Measurements from ENCODE around the gene ZNF878. TPM values are rescaled to one million over a fixed set of nuclear protein-coding genes. Genes with fewer than 3 reads are reported as not detected.

Gene ZNF878
- polyA plus RNA-seq, 4 donors = 0.15 to 0.50 TPM; not detected in 2

DNA sequence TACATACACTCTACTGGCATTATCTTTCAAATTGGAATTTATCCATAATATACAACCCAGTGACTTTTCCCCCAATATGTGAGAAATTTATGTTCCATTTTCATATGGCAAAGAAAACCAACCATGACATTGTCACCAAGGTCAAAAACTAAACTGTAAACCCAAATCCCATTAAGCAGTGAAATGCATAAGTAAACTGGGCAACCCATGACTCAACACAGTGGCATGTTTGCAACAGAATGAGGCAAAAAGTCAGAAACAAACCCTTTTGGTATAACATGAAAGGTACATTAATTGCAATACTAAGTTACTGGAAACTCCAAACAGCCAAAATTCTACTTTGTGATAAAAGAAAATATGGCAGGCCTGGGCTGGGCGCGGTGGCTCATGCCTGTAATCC, 4.9 kb downstream of the ZNF878 start:
- DNase-seq (no peak), FAIRE-seq (no peak)
- H3K4me1 ChIP-seq (ENCODE audit: control insufficient read depth in 3 of 3, insufficient read depth in 2 of 3, low read depth in 1 of 3, low read length in 2 of 3) = peaks cover 0 to 6% (median 0%) of the 10 kb centered on the region in 3 donors
- no peaks in the 10 kb centered on the region for H3K36me3 ChIP-seq (ENCODE audit: control insufficient read depth in 3 of 3, insufficient read depth in 2 of 3, low read depth in 1 of 3, low read length in 3 of 3)
- 96 to 100% (median 99%) methylated on average over 2 of the region's 2 CpGs for WGBS, 3 donors
- peaks cover 0 to 37% of the 10 kb centered on the region in 2 donors for H3K9me3 ChIP-seq (ENCODE audit: control insufficient read depth in 2 of 2, insufficient read depth in 1 of 2, low read depth in 1 of 2, low read length in 1 of 2)
- H3K4me3 ChIP-seq (ENCODE audit: low read depth in 1 of 3, low read length in 3 of 3) = no peak overlapping the region
- no peak overlapping the region for H3K27ac ChIP-seq (ENCODE audit: low read depth in 1 of 3, low read length in 2 of 3)
- no peaks in the 10 kb centered on the region for H3K27me3 ChIP-seq (ENCODE audit: control insufficient read depth in 3 of 3, insufficient read depth in 3 of 3, low read length in 3 of 3)

DNA sequence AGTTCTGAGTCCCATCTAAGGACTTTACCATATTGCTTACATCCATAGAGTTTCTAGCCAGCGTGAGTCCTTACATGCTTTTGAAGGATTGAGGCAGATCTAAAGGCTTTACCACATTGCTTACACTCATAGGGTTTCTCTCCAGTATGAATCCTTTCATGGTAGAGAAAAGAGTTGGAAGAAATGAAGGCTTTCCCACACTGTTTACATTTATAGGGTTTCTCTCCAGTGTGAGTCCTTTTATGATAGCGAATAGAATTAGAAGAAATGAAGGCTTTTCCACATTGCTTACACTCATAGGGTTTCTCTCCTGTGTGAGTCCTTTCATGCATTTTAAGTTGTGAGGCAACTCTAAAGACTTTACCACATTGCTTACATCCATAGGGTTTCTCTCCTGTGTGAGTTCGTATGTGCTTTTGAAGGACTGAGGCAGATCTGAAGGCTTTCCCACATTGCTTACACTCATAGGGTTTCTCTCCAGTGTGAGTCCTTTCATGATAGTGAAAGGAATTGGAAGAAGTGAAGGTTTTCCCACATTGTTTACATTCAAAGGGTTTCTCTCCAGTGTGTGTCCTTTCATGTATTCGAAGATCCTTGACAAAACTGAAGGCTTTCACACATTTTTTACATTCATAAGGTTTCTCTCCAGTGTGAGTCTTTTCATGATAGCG, 8.9 kb downstream of the ZNF878 start:
- no peaks in the 10 kb centered on the region for H3K4me1 ChIP-seq (ENCODE audit: control insufficient read depth in 3 of 3, insufficient read depth in 2 of 3, low read depth in 1 of 3, low read length in 2 of 3)
- H3K9me3 ChIP-seq (ENCODE audit: control insufficient read depth in 2 of 2, insufficient read depth in 1 of 2, low read depth in 1 of 2, low read length in 1 of 2) = peaks cover 0 to 52% of the 10 kb centered on the region in 2 donors
- DNase-seq (no peak), FAIRE-seq (no peak)
- no peaks in the 10 kb centered on the region for H3K27me3 ChIP-seq (ENCODE audit: control insufficient read depth in 3 of 3, insufficient read depth in 3 of 3, low read length in 3 of 3)
- H3K36me3 ChIP-seq (ENCODE audit: control insufficient read depth in 3 of 3, insufficient read depth in 2 of 3, low read depth in 1 of 3, low read length in 3 of 3) = no peaks in the 10 kb centered on the region
- WGBS, 3 donors = 94 to 95% (median 95%) methylated on average over 5 of the region's 5 CpGs
- H3K27ac ChIP-seq (ENCODE audit: low read depth in 1 of 3, low read length in 2 of 3) = no peak overlapping the region
- H3K4me3 ChIP-seq (ENCODE audit: low read depth in 1 of 3, low read length in 3 of 3) = no peak overlapping the region

DNA sequence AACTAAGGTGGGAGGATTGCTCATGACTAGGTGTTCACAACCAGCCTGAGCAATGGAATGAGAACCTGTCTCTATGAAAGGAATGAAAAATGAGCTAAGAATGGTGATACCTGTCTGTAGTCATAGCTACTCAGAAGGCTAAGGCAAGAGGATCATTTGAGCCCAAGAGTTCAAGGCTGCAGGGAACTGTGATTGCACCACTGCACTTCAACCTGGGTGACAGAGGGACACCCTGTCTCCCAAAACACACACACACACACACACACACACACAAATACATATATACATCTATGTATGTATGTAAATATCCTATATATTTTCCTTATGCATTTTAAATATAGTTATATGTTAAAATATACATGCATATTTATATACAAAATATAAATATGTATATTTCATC, 9.9 kb downstream of the ZNF878 start:
- Histone ChIP-seq H3K27me3 (ENCODE audit: control insufficient read depth in 3 of 3, insufficient read depth in 3 of 3, low read length in 3 of 3) (no peaks in the 10 kb centered on the region), H3K9me3 (ENCODE audit: control insufficient read depth in 2 of 2, insufficient read depth in 1 of 2, low read depth in 1 of 2, low read length in 1 of 2) (peaks cover 0 to 52% of the 10 kb centered on the region in 2 donors), H3K4me3 (ENCODE audit: low read depth in 1 of 3, low read length in 3 of 3) (no peak overlapping the region), H3K36me3 (ENCODE audit: control insufficient read depth in 3 of 3, insufficient read depth in 2 of 3, low read depth in 1 of 3, low read length in 3 of 3) (no peaks in the 10 kb centered on the region), H3K27ac (ENCODE audit: low read depth in 1 of 3, low read length in 2 of 3) (no peak overlapping the region), H3K4me1 (ENCODE audit: control insufficient read depth in 3 of 3, insufficient read depth in 2 of 3, low read depth in 1 of 3, low read length in 2 of 3) (no peaks in the 10 kb centered on the region)
- FAIRE-seq (no peak), DNase-seq (no peak)

DNA sequence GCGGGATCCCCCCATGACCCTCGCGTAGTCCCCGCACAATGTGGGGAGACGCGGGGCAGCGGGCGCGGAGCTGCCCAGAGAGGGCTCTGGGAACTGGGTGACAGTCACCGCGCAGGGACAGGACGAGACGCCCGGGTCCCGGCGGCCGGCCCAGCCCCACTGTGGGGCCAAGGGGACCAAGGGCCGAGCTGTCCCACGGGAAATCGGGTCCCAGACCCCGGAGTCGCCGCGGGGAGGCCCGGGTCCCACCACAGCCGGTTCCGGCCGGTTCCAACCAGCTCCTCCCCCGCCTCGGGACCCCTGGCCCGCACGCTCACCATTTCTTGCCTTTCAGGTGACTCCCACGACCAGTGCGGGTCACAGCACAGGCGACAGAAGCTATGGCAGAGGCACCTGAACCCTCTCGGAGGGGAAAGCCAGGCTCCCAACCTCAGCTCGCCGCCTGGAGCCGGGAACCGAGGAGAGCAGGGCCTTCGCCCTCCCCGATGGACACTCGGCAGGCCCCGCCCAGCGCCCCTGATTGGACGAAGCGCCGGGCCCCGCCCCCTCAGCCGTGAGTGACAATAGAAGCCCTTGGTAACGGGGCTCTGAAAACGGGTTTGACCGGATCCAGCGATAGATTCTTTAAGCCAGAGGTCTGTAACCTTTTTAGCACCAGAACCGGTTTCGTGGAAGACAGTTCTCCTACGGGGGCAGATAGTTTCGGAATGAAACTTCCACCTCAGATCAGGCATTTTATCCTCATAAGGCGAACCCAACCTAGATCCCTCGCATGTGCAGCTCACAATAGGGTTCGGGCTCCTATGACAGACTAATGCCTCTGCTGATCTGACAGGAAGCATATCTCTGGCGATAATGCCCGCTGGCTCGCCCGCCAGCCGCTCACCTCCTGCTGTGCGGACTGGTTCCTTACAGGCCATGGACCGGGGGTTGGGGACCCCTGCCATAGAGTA, 17.3 kb downstream of the ZNF878 start, which contains the start of gene ZNF433:
ZNF433 (minus strand) TSS at position 460 of the 953 bp plus-strand sequence; CDS start at position 320, 140 bp downstream.
- 1 to 3% (median 2%) methylated on average over 67 to 68 of the region's 68 CpGs for WGBS, 3 donors
- DNase-seq = peak; percentile 89 to 97
- Histone ChIP-seq H3K9me3 (ENCODE audit: control insufficient read depth in 2 of 2, insufficient read depth in 1 of 2, low read depth in 1 of 2, low read length in 1 of 2) (peaks cover 0 to 11% of the 10 kb centered on the region in 2 donors), H3K27ac (ENCODE audit: low read depth in 1 of 3, low read length in 2 of 3) (peak within 1 kb of the TSS; percentile 22 to 89 (median 76)), H3K27me3 (ENCODE audit: control insufficient read depth in 3 of 3, insufficient read depth in 3 of 3, low read length in 3 of 3) (no peaks in the 10 kb centered on the region), H3K4me3 (ENCODE audit: low read depth in 1 of 3, low read length in 3 of 3) (peak within 1 kb of the TSS; percentile 58 to 92 (median 62)), H3K4me1 (ENCODE audit: control insufficient read depth in 3 of 3, insufficient read depth in 2 of 3, low read depth in 1 of 3, low read length in 2 of 3) (peaks cover 2 to 7% (median 5%) of the 10 kb centered on the region in 3 donors), H3K36me3 (ENCODE audit: control insufficient read depth in 3 of 3, insufficient read depth in 2 of 3, low read depth in 1 of 3, low read length in 3 of 3) (peaks cover 0 to 4% (median 0%) of the 10 kb centered on the region in 3 donors)
- no peak for FAIRE-seq

DNA sequence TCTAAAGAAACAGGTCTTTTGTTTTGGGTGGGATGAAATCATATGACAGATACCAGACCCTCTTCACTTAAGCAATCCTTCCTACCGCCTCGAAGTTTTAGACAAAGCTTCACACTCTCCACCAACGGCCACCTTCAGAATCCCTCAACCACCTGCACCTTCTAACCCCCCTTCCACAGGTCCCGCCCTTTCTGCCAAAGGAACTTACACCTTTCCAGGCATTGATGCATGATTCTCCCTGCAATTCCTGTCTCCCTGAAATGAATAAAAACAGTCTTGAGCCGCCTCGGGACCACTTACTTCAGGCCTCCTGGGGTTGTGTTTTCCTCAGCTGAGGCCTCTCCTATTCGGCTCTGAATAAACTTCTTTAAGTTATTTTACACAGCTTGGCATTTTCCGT, 18.1 kb downstream of the ZNF878 start:
- DNase-seq = peak in 1 of 2 donors; percentile 34
- WGBS, 3 donors = 47 to 61% (median 60%) methylated on average over 8 of the region's 8 CpGs
- H3K36me3 ChIP-seq (ENCODE audit: control insufficient read depth in 3 of 3, insufficient read depth in 2 of 3, low read depth in 1 of 3, low read length in 3 of 3) = peaks cover 0 to 5% (median 0%) of the 10 kb centered on the region in 3 donors
- H3K9me3 ChIP-seq (ENCODE audit: control insufficient read depth in 2 of 2, insufficient read depth in 1 of 2, low read depth in 1 of 2, low read length in 1 of 2) = peaks cover 0 to 18% of the 10 kb centered on the region in 2 donors
- no peak for FAIRE-seq
- H3K27me3 ChIP-seq (ENCODE audit: control insufficient read depth in 3 of 3, insufficient read depth in 3 of 3, low read length in 3 of 3) = no peaks in the 10 kb centered on the region
- peak overlapping the region in 2 of 3 donors; percentile 31 to 89 for H3K27ac ChIP-seq (ENCODE audit: low read depth in 1 of 3, low read length in 2 of 3)
- peaks cover 2 to 7% (median 5%) of the 10 kb centered on the region in 3 donors for H3K4me1 ChIP-seq (ENCODE audit: control insufficient read depth in 3 of 3, insufficient read depth in 2 of 3, low read depth in 1 of 3, low read length in 2 of 3)
- H3K4me3 ChIP-seq (ENCODE audit: low read depth in 1 of 3, low read length in 3 of 3) = peak overlapping the region in 2 of 3 donors; percentile 58 to 92

DNA sequence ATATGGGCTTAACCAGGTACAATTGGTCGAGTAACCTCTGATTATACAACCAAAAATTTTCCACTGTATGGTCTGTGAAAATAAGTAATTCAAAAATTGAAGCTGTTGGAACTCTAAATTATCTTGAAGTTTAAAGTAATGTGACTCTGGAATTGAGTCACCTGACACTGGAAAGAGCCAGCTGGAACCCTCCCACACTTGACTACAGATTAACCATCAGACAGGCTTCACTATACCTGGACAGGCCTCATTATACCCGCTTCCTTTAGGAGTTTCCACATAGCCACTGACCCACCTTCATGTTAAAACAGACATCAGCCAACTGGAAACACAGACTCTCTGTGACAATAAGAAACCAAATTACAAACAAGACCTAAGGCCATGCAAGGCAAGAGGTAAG, 18.6 kb downstream of the ZNF878 start:
- peaks cover 0 to 21% of the 10 kb centered on the region in 2 donors for H3K9me3 ChIP-seq (ENCODE audit: control insufficient read depth in 2 of 2, insufficient read depth in 1 of 2, low read depth in 1 of 2, low read length in 1 of 2)
- peak overlapping the region in 1 of 3 donors; percentile 92 for H3K4me3 ChIP-seq (ENCODE audit: low read depth in 1 of 3, low read length in 3 of 3)
- H3K27me3 ChIP-seq (ENCODE audit: control insufficient read depth in 3 of 3, insufficient read depth in 3 of 3, low read length in 3 of 3) = no peaks in the 10 kb centered on the region
- H3K27ac ChIP-seq (ENCODE audit: low read depth in 1 of 3, low read length in 2 of 3) = peak overlapping the region in 1 of 3 donors; percentile 89
- WGBS, 3 donors = 76 to 85% (median 85%) methylated on average over 2 of the region's 2 CpGs
- H3K36me3 ChIP-seq (ENCODE audit: control insufficient read depth in 3 of 3, insufficient read depth in 2 of 3, low read depth in 1 of 3, low read length in 3 of 3) = peaks cover 0 to 6% (median 0%) of the 10 kb centered on the region in 3 donors
- DNase-seq (peak in 1 of 2 donors; percentile 48), FAIRE-seq (no peak)
- H3K4me1 ChIP-seq (ENCODE audit: control insufficient read depth in 3 of 3, insufficient read depth in 2 of 3, low read depth in 1 of 3, low read length in 2 of 3) = peaks cover 2 to 7% (median 5%) of the 10 kb centered on the region in 3 donors

DNA sequence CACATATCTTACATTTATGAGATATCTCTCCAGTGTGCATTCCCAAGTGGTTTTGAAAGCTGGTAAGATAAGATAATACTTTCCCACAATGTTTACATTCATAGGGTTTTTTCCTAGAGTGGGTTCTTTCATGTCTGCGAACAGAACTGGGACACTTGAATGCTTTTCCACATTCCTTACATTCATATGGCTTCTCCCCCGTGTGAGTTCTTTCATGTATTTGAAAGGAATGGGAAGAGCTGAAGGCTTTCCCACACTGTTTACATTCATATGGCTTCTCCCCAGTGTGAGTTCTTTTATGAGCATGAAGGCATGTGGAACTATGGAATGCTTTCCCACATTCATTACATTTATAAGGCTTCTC, 37.0 kb downstream of the ZNF878 start:
- H3K4me1 ChIP-seq (ENCODE audit: control insufficient read depth in 3 of 3, insufficient read depth in 2 of 3, low read depth in 1 of 3, low read length in 2 of 3) = no peaks in the 10 kb centered on the region
- FAIRE-seq = no peak
- H3K27me3 ChIP-seq (ENCODE audit: control insufficient read depth in 3 of 3, insufficient read depth in 3 of 3, low read length in 3 of 3) = no peaks in the 10 kb centered on the region
- DNase-seq = no peak
- no peak overlapping the region for H3K4me3 ChIP-seq (ENCODE audit: low read depth in 1 of 3, low read length in 3 of 3)
- H3K36me3 ChIP-seq (ENCODE audit: control insufficient read depth in 3 of 3, insufficient read depth in 2 of 3, low read depth in 1 of 3, low read length in 3 of 3) = peaks cover 8 to 19% (median 15%) of the 10 kb centered on the region in 3 donors
- 85 to 94% (median 89%) methylated on average over 2 of the region's 2 CpGs for WGBS, 3 donors
- no peak overlapping the region for H3K27ac ChIP-seq (ENCODE audit: low read depth in 1 of 3, low read length in 2 of 3)
- H3K9me3 ChIP-seq (ENCODE audit: control insufficient read depth in 2 of 2, insufficient read depth in 1 of 2, low read depth in 1 of 2, low read length in 1 of 2) = peaks cover 5 to 84% of the 10 kb centered on the region in 2 donors

DNA sequence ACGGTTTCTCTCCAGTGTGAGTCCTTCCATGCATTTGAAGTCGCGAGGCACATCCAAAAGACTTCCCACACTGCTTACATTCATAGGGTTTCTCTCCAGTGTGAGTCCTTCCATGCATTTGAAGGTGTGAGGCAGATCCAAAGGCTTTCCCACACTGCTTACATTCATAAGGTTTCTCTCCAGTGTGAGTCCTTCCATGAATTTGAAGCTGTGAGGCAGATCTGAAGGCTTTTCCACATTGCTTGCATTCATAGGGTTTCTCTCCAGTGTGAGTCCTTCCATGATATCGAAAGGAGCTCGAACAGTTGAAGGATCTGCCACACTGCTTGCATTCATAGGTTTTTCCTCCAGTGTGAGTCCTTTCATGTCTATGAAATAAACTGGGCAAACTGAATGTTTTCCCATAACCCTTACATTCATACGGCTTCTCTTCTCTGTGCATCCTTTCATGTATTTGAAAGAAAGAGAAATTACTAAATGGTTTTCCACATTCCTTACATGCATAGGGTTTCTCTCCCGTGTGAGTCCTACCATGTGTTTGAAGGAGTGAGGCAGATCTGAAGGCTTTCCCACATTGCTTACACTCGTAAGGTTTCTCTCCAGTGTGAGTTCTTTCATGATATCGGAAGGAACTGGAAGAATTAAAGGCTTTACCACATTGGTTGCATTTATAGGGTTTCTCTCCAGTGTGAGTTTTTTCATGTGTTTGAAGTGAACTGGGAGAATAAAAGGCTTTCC, 37.6 kb downstream of the ZNF878 start:
- FAIRE-seq (no peak), DNase-seq (no peak)
- H3K4me3 ChIP-seq (ENCODE audit: low read depth in 1 of 3, low read length in 3 of 3) = no peak overlapping the region
- 97 to 98% (median 98%) methylated on average over 9 of the region's 9 CpGs for whole genome bisulfite sequencing, 3 donors
- no peaks in the 10 kb centered on the region for H3K27me3 ChIP-seq (ENCODE audit: control insufficient read depth in 3 of 3, insufficient read depth in 3 of 3, low read length in 3 of 3)
- no peak overlapping the region for H3K27ac ChIP-seq (ENCODE audit: low read depth in 1 of 3, low read length in 2 of 3)
- H3K4me1 ChIP-seq (ENCODE audit: control insufficient read depth in 3 of 3, insufficient read depth in 2 of 3, low read depth in 1 of 3, low read length in 2 of 3) = no peaks in the 10 kb centered on the region
- H3K9me3 ChIP-seq (ENCODE audit: control insufficient read depth in 2 of 2, insufficient read depth in 1 of 2, low read depth in 1 of 2, low read length in 1 of 2) = peaks cover 5 to 82% of the 10 kb centered on the region in 2 donors
- H3K36me3 ChIP-seq (ENCODE audit: control insufficient read depth in 3 of 3, insufficient read depth in 2 of 3, low read depth in 1 of 3, low read length in 3 of 3) = peaks cover 8 to 19% (median 15%) of the 10 kb centered on the region in 3 donors
